H9 (cell line): ENCODE data around the gene PNKD. TPM values are rescaled to one million over a fixed set of nuclear protein-coding genes. Genes with fewer than 3 reads are reported as not detected.

Source experiments
- DNase-seq: peaks from one replicate; pipeline ENCODE4 v3.0.0-alpha.2; 2017
- H2AFZ ChIP-seq: one replicate; pipeline ENCODE4 v1.6.1; 2013; ENCODE audit warnings: mild to moderate bottlenecking, low read length, control low read depth, moderate library complexity
- H2AK5ac ChIP-seq: 2 replicates; pipeline ENCODE4 v1.6.1; 2013; ENCODE audit warnings: low read length, control low read depth, mixed read lengths; ENCODE audit not compliant: insufficient read length
- H2BK120ac ChIP-seq: one replicate; pipeline ENCODE4 v1.6.1; 2013; ENCODE audit warnings: low read depth, mild to moderate bottlenecking, low read length, control low read depth, inconsistent platforms; ENCODE audit not compliant: poor library complexity, severe bottlenecking
- H2BK12ac ChIP-seq: 2 replicates; pipeline ENCODE4 v1.6.1; 2013; ENCODE audit warnings: low read length, control low read depth, mixed read lengths, low read depth; ENCODE audit not compliant: insufficient read length
- H2BK15ac ChIP-seq: 2 replicates; pipeline ENCODE4 v1.6.1; 2013; ENCODE audit warnings: low read depth, low read length, control low read depth
- H2BK20ac ChIP-seq: one replicate; pipeline ENCODE4 v1.6.1; 2013; ENCODE audit warnings: low read depth, mild to moderate bottlenecking, low read length, control low read depth, inconsistent platforms; ENCODE audit not compliant: poor library complexity, severe bottlenecking
- H2BK5ac ChIP-seq: 2 replicates; pipeline ENCODE4 v1.6.1; 2013; ENCODE audit warnings: low read length, control low read depth, mixed read lengths; ENCODE audit not compliant: insufficient read length
- H3K14ac ChIP-seq: 2 replicates; pipeline ENCODE4 v1.6.1; 2013; ENCODE audit warnings: low read length, control low read depth; ENCODE audit not compliant: insufficient read depth
- H3K18ac ChIP-seq: 2 replicates; pipeline ENCODE4 v1.6.1; 2013; ENCODE audit warnings: low read depth, mild to moderate bottlenecking, mixed read lengths, low read length, control low read depth; ENCODE audit not compliant: insufficient read length
- H3K23ac ChIP-seq: 2 replicates; pipeline ENCODE4 v1.6.1; 2013; ENCODE audit warnings: low read length, control low read depth, mixed read lengths, low read depth; ENCODE audit not compliant: insufficient read length
- H3K23me2 ChIP-seq: 2 replicates; pipeline ENCODE4 v1.6.1; 2013; ENCODE audit warnings: low read depth, mild to moderate bottlenecking, mixed read lengths, low read length, control low read depth; ENCODE audit not compliant: insufficient read length, poor library complexity, severe bottlenecking
- H3K27ac ChIP-seq: 2 replicates; pipeline ENCODE4 v1.5.1; 2013; ENCODE audit warnings: low read length, control low read depth, mixed read lengths, low read depth; ENCODE audit not compliant: insufficient read length
- H3K27me3 ChIP-seq: 2 replicates; pipeline ENCODE4 v1.6.1; 2013; ENCODE audit warnings: low read length, control low read depth, inconsistent platforms; ENCODE audit not compliant: insufficient read depth
- H3K4ac ChIP-seq: 2 replicates; pipeline ENCODE4 v1.6.1; 2013; ENCODE audit warnings: low read depth, mild to moderate bottlenecking, control low read depth, inconsistent platforms, low read length, moderate library complexity
- H3K4me1 ChIP-seq: 2 replicates; pipeline ENCODE4 v1.6.1; 2013; ENCODE audit warnings: low read length, control low read depth, inconsistent platforms; ENCODE audit not compliant: insufficient read depth
- H3K4me2 ChIP-seq: 2 replicates; pipeline ENCODE4 v1.6.1; 2013; ENCODE audit warnings: low read length, control low read depth, mixed read lengths; ENCODE audit not compliant: insufficient read length, insufficient read depth
- H3K56ac ChIP-seq: 2 replicates; pipeline ENCODE4 v1.6.1; 2013; ENCODE audit warnings: low read depth, mild to moderate bottlenecking, mixed read lengths, low read length, control low read depth; ENCODE audit not compliant: insufficient read length
- H3K79me1 ChIP-seq: 2 replicates; pipeline ENCODE4 v1.6.1; 2013; ENCODE audit warnings: low read depth, mild to moderate bottlenecking, moderate library complexity, low read length, control low read depth, inconsistent platforms; ENCODE audit not compliant: insufficient read depth, poor library complexity, severe bottlenecking
- H3K79me2 ChIP-seq: 2 replicates; pipeline ENCODE4 v1.6.1; 2013; ENCODE audit warnings: low read length, control low read depth, inconsistent platforms; ENCODE audit not compliant: insufficient read depth
- H3K9ac ChIP-seq: 2 replicates; pipeline ENCODE4 v1.6.1; 2013; ENCODE audit warnings: low read length, control low read depth, mixed read lengths; ENCODE audit not compliant: insufficient read length; ENCODE audit errors: extremely low read depth
- H3K9me3 ChIP-seq: one replicate; pipeline ENCODE4 v1.6.1; 2013; ENCODE audit warnings: low read depth, low read length, inconsistent platforms; ENCODE audit not compliant: control insufficient read depth
- H3T11ph ChIP-seq: one replicate; pipeline ENCODE4 v1.6.1; 2013; ENCODE audit warnings: mild to moderate bottlenecking, low read length, control low read depth, inconsistent platforms
- H4K20me1 ChIP-seq: one replicate; pipeline ENCODE4 v1.6.1; 2013; ENCODE audit not compliant: control insufficient read depth, insufficient read length, insufficient read depth
- H4K5ac ChIP-seq: 2 replicates; pipeline ENCODE4 v1.6.1; 2013; ENCODE audit warnings: low read depth, mild to moderate bottlenecking, mixed read lengths, low read length, control low read depth; ENCODE audit not compliant: insufficient read length
- H4K8ac ChIP-seq: replicated peaks from 2 replicates; pipeline ENCODE4 v1.6.1; 2013; ENCODE audit warnings: low read length, control low read depth, mixed read lengths, low read depth; ENCODE audit not compliant: insufficient read length
- H4K91ac ChIP-seq: 2 replicates; pipeline ENCODE4 v1.6.1; 2013; ENCODE audit warnings: low read depth, mild to moderate bottlenecking, moderate library complexity, mixed read lengths, low read length, control low read depth; ENCODE audit not compliant: insufficient read length
- H3K27ac Mint-ChIP-seq, 3 experiments: 2 replicates in 2 of 3; 3 replicates in 1 of 3; pipeline ENCODE4 v1.8.0; 2020 to 2021; ENCODE audit warnings: mixed read lengths in 3 of 3, mild to moderate bottlenecking in 1 of 3, moderate library complexity in 1 of 3
- H3K27me3 Mint-ChIP-seq: 2 replicates; pipeline ENCODE4 v1.8.0; 2021; ENCODE audit warnings: low read depth, mild to moderate bottlenecking, moderate library complexity, mixed read lengths
- H3K36me3 Mint-ChIP-seq, 3 experiments: 2 replicates in 2 of 3; 3 replicates in 1 of 3; pipeline ENCODE4 v1.8.0; 2020 to 2021; ENCODE audit warnings: low read depth in 3 of 3, mixed read lengths in 3 of 3; ENCODE audit not compliant: insufficient read depth in 1 of 3
- H3K4me1 Mint-ChIP-seq, 2 experiments: 2 replicates each; pipeline ENCODE4 v1.8.0; 2020; ENCODE audit warnings: mixed read lengths in 2 of 2
- H3K4me3 Mint-ChIP-seq, 2 experiments: 2 replicates in 1 of 2; 3 replicates in 1 of 2; pipeline ENCODE4 v1.8.0; 2020 to 2021; ENCODE audit warnings: mild to moderate bottlenecking in 2 of 2, mixed read lengths in 2 of 2, moderate library complexity in 1 of 2
- H3K9me3 Mint-ChIP-seq, 2 experiments: 2 replicates in 1 of 2; 3 replicates in 1 of 2; pipeline ENCODE4 v1.8.0; 2020; ENCODE audit warnings: mild to moderate bottlenecking in 2 of 2, mixed read lengths in 2 of 2, moderate library complexity in 1 of 2
- WGBS: extraction: QIAGEN DNeasy Blood & Tissue Kit; methylation state at CpG from one replicate; pipeline ENCODE4 v1.1.7; 2013; ENCODE audit warnings: missing lambda C conversion rate, low lambda C conversion rate, mixed read lengths; ENCODE audit not compliant: insufficient read length; ENCODE audit errors: extremely low coverage; 5-methylcytosine and 5-hydroxymethylcytosine counted together
- total RNA-seq: library from RNA; stranded (reverse); gene quantifications from 2 replicates; pipeline ENCODE4 v1.2.1, GENCODE V29; 2021
- TF ChIP-seq, protein P1 (sequence below): fragments of 200-600 bp; sonication (generic); conservative IDR thresholded peaks from 3 replicates; pipeline ENCODE4 v1.8.0; 2021; ENCODE audit warnings: antibody characterized with exemption, mild to moderate bottlenecking

Gene PNKD
- total RNA-seq, 1 experiment from 2014 or later: 31.6 TPM

GRCh38 chr2:218386505-218387368, 116.4 kb downstream of the PNKD start:
- Histone ChIP-seq H4K20me1 (no peaks in the 10 kb centered on the region), H2BK20ac (no peak overlapping the region), H3K23ac (no peak overlapping the region), H3K4ac (no peak overlapping the region), H3K9me3 (no peaks in the 10 kb centered on the region), H3K27ac (no peak overlapping the region), H3K23me2 (peaks cover 6% of the 10 kb centered on the region), H2BK12ac (no peak overlapping the region), H2BK120ac (no peak overlapping the region), H4K91ac (no peak overlapping the region), H3K79me2 (no peaks in the 10 kb centered on the region), H2AFZ (no peak overlapping the region), H3K18ac (no peak overlapping the region), H2AK5ac (no peak overlapping the region), H3T11ph (no peak overlapping the region), H3K27me3 (peaks cover 2% of the 10 kb centered on the region; the same call in 1 of the 2 replicates), H2BK5ac (no peak overlapping the region), H4K5ac (no peak overlapping the region), H3K9ac (no peak overlapping the region), H3K4me1 (no peaks in the 10 kb centered on the region), H3K79me1 (no peaks in the 10 kb centered on the region), H3K14ac (no peak overlapping the region; the same call in 1 of the 2 replicates), H2BK15ac (no peak overlapping the region), H3K4me2 (peak overlapping the region; percentile 54), H4K8ac (no peak overlapping the region), H3K56ac (no peak overlapping the region)
- H3K36me3 Mint-ChIP-seq: no peaks in the 10 kb centered on the region
- H3K27ac Mint-ChIP-seq: no peak overlapping the region; a peak in 2 of 7 replicates
- peaks cover 5 to 10% of the 10 kb centered on the region in 2 experiments; a peak in 3 of 4 replicates for H3K4me1 Mint-ChIP-seq
- peaks cover 48% of the 10 kb centered on the region for H3K27me3 Mint-ChIP-seq
- peak overlapping the region; percentile 71 to 86 for H3K4me3 Mint-ChIP-seq
- H3K9me3 Mint-ChIP-seq: no peaks in the 10 kb centered on the region
- DNase-seq: peak; percentile 45
- no CpG with 5 or more reads among the region's 23 CpGs for WGBS
- TF ChIP-seq, protein P1, sequence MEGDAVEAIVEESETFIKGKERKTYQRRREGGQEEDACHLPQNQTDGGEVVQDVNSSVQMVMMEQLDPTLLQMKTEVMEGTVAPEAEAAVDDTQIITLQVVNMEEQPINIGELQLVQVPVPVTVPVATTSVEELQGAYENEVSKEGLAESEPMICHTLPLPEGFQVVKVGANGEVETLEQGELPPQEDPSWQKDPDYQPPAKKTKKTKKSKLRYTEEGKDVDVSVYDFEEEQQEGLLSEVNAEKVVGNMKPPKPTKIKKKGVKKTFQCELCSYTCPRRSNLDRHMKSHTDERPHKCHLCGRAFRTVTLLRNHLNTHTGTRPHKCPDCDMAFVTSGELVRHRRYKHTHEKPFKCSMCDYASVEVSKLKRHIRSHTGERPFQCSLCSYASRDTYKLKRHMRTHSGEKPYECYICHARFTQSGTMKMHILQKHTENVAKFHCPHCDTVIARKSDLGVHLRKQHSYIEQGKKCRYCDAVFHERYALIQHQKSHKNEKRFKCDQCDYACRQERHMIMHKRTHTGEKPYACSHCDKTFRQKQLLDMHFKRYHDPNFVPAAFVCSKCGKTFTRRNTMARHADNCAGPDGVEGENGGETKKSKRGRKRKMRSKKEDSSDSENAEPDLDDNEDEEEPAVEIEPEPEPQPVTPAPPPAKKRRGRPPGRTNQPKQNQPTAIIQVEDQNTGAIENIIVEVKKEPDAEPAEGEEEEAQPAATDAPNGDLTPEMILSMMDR: no peak
